Measurements from ENCODE around the gene CLTB. TPM values are rescaled to one million over a fixed set of nuclear protein-coding genes. Genes with fewer than 3 reads are reported as not detected.

Gene CLTB
- total and polyA plus RNA-seq, 2 of the 8 experiments (the other 6 are each of a cell fraction or from before 2014, with no cell fraction given) = 25.9 to 34.9 TPM

GRCh38 chr5:176436656-176437055 lies 20.3 kb upstream of the CLTB start:
- Histone ChIP-seq H2BK120ac (replicated peaks; ENCODE audit: low read depth, low read length) (no peak overlapping the region), H2BK20ac (ENCODE audit: low read length) (no peak overlapping the region), H2AK5ac (ENCODE audit: low read depth, low read length) (no peak overlapping the region), H3K79me1 (ENCODE audit: low read depth, low read length) (no peaks in the 10 kb centered on the region), H2AFZ (ENCODE audit: low read length) (no peak overlapping the region), H3K4me3 (ENCODE audit: extremely low read depth in 1 of 4, insufficient read depth in 2 of 4, low read depth in 3 of 4, low read length in 4 of 4) (no peak overlapping the region), H3K23ac (ENCODE audit: insufficient read length) (no peak overlapping the region), H3K27me3 (replicated peaks in 1 of 4; ENCODE audit: control insufficient read depth in 3 of 4, extremely low read depth in 1 of 4, insufficient read depth in 3 of 4, low read length in 3 of 4) (no peaks in the 10 kb centered on the region), H3K14ac (ENCODE audit: insufficient read length) (no peak overlapping the region), H3K4me2 (ENCODE audit: insufficient read depth in 1 of 2, low read depth in 2 of 2, low read length in 2 of 2) (no peak overlapping the region), H2BK5ac (ENCODE audit: low read depth, low read length) (no peak overlapping the region), H2BK15ac (ENCODE audit: low read length) (no peak overlapping the region), H3K9ac (replicated peaks in 1 of 4; ENCODE audit: extremely low read depth in 1 of 4, low read depth in 3 of 4, low read length in 3 of 4) (no peak overlapping the region), H3K4me1 (replicated peaks in 1 of 4; ENCODE audit: control insufficient read depth in 3 of 4, insufficient read depth in 4 of 4, low read length in 3 of 4) (peaks cover 0 to 2% (median 0%) of the 10 kb centered on the region in 4 experiments; a peak in 1 of 7 replicates), H3K23me2 (ENCODE audit: low read depth, low read length) (no peaks in the 10 kb centered on the region), H4K20me1 (replicated peaks in 1 of 2; ENCODE audit: control insufficient read depth in 1 of 2, insufficient read depth in 2 of 2, low read length in 2 of 2) (no peaks in the 10 kb centered on the region), H4K5ac (ENCODE audit: insufficient read length, low read depth, low read length) (no peak overlapping the region), H3K27ac (ENCODE audit: low read depth, low read length) (no peak overlapping the region), H3K4ac (replicated peaks; ENCODE audit: insufficient read length, low read depth, low read length) (no peak overlapping the region), H3K56ac (replicated peaks; ENCODE audit: insufficient read length, low read depth, low read length) (no peak overlapping the region), H3K79me2 (ENCODE audit: control insufficient read depth in 1 of 2, insufficient read depth in 2 of 2, low read length in 2 of 2) (no peaks in the 10 kb centered on the region), H4K8ac (ENCODE audit: extremely low read depth, insufficient read depth, low read length) (no peak overlapping the region), H3K36me3 (ENCODE audit: control insufficient read depth in 2 of 4, insufficient read depth in 4 of 4, low read length in 3 of 4) (no peaks in the 10 kb centered on the region), H3K9me3 (ENCODE audit: insufficient read depth in 2 of 2, low read depth in 1 of 2, low read length in 1 of 2) (peaks cover 2 to 11% of the 10 kb centered on the region in 2 experiments; a peak in 1 of 4 replicates), H3K18ac (ENCODE audit: extremely low read depth, low read length) (no peak overlapping the region), H4K91ac (replicated peaks; ENCODE audit: insufficient read length, low read length) (no peak overlapping the region), H2BK12ac (ENCODE audit: low read depth, low read length) (no peak overlapping the region)
- no peak for DNase-seq (ENCODE audit: low read depth in 1 of 2, low spot score in 2 of 2)
- TF ChIP-seq POLR2AphosphoS5 (IDR thresholded peaks at IDR 0.05; ENCODE audit: low read depth, low read length) (no peak), EZH2 (IDR thresholded peaks at IDR 0.05; ENCODE audit: low read depth, low read length, severe bottlenecking) (no peak), CHD1 (IDR thresholded peaks at IDR 0.05; ENCODE audit: low read depth, low read length) (no peak), SIN3A (conservative IDR thresholded peaks at IDR 0.05 in 1 of 2, IDR thresholded peaks at IDR 0.05 in 1 of 2; ENCODE audit: low read depth in 1 of 2, low read length in 2 of 2) (no peak), SP2 (IDR thresholded peaks at IDR 0.05; ENCODE audit: low read length) (no peak)
- ChIA-PET CTCF (ENCODE audit: partially characterized antibody) (no interaction called here), POLR2A (ENCODE audit: partially characterized antibody) (interaction anchor here (1.4 kb wide), 1 partner anchor 11 kb away, joined by 4 read pairs; the partner anchor contains the start of gene FAF2)
- no peak for FAIRE-seq
- WGBS, 2 experiments (ENCODE audit: extremely low coverage in 1 of 2, insufficient coverage in 1 of 2, insufficient read length in 1 of 2, insufficient replicate concordance in 2 of 2, low coverage in 1 of 2, low lambda C conversion rate in 2 of 2, missing lambda C conversion rate in 1 of 2) = 65% methylated on average over 5 of the region's 5 CpGs; no CpG with 5 or more reads in 1 of the 2 experiments

Measured in H1 (cell line).